NCI-H2227 treated with DMSO at 0.1 percent for 48 hours (cell line): Measurements from ENCODE around the gene TRAF1.

ENCODE experiments used
- DNase-seq: peaks from one replicate; lab custom pipeline; 2025; lab: John Stamatoyannopoulos, UW

Gene TRAF1

DNA sequence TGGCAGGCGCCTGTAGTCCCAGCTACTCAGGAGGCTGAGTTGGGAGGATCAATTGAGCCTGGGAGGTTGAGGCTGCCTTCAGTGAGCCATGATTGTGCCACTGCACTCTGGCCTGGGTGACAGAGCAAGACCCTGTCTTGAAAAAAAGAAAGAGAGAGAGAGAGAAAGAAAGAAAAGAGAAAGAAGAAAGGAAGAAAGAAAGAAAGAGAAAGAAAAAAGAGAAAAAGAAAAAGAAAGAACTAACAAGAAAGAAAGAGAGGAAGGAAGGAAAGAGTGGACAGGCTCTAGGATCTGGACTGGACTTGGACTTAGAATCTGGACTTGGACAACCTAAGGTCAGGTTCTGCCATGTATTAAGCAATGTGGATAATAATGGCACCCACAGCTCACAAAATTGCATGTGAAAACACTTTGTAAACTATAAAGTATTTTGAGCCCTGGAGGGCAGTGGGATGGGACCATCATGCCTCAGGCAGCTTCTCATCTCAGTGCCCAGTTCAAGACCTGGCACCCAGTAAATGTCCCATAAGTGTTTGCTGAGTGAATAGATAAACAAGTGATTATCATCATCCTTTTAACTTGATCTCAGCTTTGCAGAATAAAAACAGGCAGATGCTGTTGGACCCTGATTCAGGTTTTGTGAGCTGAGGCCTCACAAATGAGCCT lies 36.9 kb downstream of the TRAF1 start:
- DNase-seq, result no peak

- DNase-seq, result no peak
Observed at GRCh38 chr9:120888626-120889025, 38.0 kb downstream of the TRAF1 start.

DNA sequence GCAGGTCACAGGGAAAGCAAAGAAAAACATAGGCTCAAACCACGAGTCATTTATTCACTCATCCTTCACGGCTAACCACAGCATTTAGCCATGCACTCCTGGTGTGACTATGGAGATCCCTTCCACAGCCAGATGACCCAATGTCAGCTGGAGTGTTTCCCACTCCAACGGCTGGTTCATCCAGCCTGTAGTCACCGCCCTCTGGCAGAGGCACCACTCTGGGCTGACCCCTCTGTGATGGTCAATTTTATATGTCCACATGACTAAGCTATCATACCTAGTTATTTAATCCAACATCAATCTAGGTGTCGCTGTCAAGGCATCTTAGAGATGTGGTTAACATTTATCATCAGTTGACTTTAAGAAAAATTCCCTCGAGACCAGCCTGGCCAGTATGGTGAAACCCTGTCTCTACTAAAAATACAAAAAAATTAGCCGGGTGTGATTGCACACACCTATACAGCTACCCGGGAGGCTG lies 40.1 kb downstream of the TRAF1 start:
- DNase-seq, result no peak

DNA sequence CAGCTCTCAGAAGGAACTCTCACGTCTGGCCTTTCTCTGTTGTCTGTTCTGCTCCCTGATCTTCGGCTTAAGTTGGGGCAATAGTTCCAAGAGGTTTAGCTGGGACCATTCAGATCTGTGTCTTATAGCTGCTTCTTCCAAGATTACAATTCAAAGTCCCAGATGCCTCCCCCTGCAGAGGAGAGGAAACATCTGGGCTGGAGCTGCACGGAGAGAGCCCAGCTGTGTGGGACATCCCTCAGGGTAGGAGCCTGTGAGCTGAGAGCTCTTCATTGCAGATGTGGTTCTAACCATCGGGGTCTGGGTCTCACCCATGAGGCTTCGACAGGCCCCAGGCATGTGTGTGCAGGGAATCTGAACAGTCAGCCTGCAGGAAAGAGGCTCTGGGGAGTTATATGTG lies 40.6 kb downstream of the TRAF1 start:
- DNase-seq, result no peak

DNA sequence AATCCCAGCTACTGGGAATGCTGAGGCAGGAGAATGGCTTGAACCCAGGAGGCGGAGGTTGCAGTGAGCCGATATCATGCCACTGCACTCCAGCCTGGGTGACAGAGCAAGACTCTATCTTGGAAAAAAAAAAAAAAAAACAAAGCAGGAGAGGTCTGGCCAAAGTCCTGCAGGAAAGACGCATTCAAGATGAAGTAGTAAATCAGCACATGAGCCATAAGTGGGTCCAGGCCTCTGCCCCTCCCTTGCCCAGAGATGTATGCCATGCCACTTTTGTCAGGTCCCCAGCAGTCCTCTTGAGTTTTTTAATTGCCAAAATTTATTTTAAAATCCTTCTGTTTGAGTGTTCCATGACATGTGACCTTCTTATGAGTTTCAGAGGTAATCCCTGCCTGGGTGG lies 41.1 kb downstream of the TRAF1 start:
- DNase-seq, result no peak

- DNase-seq, result no peak
Observed at GRCh38 chr9:120883608-120883996, 43.0 kb downstream of the TRAF1 start.

DNA sequence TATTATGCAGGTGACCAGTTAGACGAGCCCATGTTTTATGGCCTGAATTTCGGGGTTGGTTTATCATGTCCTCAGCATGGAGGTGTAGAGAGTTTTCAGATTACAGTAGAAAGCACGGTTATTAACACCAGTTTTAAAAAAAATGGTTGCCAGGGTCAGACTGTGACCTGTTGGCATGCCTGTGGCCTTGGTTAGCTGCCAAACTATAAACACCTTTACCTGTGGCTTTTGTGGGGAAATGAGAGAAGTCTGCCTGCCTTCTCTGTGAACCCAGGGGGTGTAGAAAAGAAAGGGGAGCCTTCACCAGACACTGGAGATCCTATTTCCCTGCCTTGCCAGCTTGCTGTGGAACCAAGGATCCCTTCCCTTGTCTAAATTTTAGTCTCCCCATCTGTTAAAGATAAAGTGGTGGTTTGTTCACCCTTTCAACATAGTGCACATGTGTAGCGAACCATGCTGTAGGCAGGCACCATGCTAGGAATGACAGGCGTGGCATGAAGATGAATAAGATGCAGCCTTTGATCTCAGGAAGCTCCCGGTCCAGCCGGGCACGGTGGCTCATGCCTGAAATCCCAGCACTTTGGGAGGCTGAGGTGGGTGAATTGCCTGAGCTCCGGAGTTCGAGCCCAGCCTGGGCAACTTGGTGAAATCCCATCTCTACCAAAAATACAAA lies 43.5 kb downstream of the TRAF1 start:
- DNase-seq, result no peak

DNA sequence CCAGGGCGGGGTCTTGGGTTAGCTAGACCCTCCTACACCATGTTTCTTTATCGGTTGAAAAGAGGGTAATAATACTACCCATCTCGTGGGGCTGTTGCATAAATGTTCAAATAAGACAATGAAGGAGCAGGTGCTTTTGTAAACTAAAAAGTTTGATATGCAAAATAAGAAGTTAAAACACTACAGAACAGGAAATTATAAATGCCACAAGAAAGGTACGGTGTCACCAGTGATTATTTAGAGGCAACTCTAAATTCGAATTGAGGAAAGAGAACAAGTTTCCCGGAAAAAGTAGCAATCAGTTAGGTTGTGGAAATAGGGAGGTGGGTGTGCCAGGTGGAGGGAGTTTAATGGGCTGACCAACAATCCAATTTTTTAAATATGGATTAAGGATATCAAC lies 47.1 kb downstream of the TRAF1 start:
- DNase-seq, result no peak

- DNase-seq, result peak; percentile 16
Observed at GRCh38 chr9:120878188-120879130, 48.1 kb downstream of the TRAF1 start.

GRCh38 chr9:120877276-120878034 lies 49.1 kb downstream of the TRAF1 start:
- DNase-seq, result peak; percentile 60

DNA sequence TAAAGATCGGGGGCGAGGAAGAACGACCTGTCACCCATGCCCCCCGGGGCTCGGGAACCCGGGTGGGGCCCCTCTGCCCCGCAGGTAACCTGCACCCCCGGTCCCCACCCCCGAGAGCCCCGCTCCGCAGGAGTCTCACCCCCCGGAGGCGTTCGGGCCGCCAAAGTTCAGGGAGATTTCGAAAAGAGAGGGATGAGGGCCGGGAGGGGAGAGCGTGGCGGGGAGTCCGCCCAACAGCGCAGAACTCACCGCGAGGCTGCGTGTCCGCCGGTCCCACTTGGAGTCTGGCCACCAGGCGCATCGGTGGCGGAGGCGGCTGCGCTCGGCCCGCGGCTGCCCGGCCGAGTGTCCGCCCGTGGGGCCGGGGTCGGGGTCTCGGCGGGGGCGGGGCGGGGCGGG lies 49.8 kb downstream of the TRAF1 start, which contains the start of gene PHF19:
TSS of gene PHF19 (minus strand) at position 347 of the 399 bp plus-strand sequence. CDS start 2,447 bp downstream, outside the sequence.
- DNase-seq, result no peak

DNA sequence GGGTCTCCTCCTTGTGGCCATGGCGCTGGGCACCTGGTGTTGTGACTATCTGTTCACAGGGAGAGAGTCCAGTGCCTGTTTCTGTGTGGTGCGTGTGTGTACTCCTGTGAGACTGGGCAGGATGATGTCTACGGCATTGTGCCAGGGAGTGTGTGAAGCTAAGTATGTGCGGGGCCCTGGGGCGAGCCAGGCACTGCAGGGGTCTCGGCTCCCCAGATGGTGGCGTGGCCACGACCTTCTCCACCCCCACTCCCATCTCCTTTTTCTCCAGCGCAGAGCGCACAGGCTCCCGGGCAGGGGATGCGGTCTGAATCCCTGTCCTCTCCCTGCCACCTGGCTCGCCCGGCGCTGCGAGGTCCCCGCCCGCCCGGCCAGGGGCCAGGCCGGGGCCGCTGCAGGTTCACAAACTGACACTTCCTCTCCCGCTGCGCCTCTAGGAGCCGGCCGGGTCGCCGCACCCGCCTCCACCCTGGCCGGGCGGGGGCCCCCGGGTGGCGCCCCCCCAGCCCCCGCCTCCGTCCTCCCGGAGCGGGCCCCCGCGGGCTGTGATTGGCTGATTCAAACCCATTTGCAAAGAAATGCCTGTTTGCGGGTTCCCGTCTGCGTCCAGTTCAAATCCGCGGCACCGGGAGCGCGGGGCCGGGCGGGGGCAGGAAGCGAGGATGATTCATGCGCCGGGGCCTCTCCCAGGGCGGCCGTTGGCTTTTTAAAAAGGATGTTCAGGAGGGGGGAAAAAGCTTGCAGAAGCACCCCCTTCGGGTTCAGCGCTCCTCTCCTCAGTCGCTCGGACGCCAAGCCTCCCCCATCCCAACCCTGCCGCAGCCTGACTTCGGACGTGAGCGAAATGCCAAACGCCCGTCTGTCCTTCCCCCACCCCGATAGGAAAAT lies 50.4 kb downstream of the TRAF1 start:
- DNase-seq, result peak; percentile 44

DNA sequence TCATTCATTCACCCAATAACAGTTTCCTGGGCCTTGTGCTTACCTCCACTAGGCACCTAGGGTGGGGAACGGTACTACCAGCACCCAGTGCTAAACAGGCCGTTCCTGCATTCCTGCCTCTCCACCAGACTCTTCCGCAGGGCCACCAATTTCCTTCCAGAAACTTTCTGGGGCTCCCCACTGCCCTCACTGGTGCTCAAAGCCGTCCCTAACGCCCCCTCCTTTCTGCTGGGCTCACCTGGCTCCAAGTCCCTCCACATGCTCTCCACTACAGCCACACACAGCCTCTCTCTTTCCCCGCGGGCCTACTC lies 51.0 kb downstream of the TRAF1 start:
- DNase-seq, result no peak

DNA sequence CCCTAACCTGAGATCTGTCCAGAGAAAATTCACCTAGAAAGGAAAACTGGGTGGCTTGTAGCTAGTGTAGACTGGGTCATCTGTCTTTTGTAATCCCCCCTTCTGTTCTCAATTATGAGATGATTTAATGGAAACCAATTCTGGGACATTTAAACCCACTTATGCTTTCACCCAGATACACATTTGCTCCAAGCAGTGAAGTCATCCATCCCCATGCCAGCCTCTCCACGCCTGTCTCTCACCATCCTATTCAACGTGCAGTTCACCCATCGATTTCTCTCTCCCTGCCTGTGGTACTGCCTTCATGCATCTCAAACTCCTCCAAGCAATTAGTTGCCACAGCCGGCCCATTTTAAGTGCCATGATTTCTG lies 51.4 kb downstream of the TRAF1 start:
- DNase-seq, result no peak

- no peak for DNase-seq
Observed at GRCh38 chr9:120874226-120875194, 52.1 kb downstream of the TRAF1 start.

DNA sequence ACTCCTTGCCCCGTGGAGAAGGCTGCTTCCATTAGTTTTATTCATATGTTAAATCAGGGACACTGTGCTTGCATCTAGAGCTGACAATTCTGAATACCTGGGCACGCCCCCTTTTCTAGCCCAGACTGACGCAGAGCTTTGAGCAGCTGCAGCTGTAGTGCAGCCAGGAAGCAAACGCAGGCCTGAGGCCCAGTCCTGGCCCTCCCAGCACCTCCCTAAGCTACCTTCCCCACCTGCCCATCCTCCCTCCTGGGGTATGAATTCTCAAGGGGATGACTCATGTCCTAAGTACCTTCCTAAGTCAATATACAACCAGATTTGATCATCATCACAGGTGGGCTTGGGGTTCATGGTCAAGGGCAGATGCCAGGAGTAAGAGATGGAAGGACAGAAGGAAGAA lies 53.1 kb downstream of the TRAF1 start:
- DNase-seq, result no peak

GRCh38 chr9:120872791-120873502 lies 53.6 kb downstream of the TRAF1 start:
- DNase-seq, result no peak

- no peak for DNase-seq
Observed at GRCh38 chr9:120870206-120870605, 56.4 kb downstream of the TRAF1 start.

DNA sequence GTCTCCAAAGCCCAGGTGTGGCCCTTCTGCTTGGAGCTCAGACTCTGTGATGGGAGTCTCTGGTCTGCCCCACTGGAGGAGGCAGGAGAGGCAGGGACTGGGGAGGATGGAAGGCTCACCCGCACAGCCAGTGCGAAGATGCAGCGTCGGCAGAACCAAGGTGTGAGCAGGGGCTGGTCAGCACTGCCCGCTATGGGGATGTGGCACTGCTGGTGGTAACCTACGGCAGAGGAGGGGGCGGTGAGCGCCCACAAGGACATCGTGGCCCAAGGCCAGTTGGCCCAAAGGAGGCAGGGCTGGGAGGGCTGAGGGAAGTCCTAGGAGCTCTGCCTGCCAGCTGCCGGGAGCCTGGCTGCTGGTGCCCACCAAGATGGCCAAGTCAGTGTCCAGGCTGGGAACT lies 56.9 kb downstream of the TRAF1 start:
- no peak for DNase-seq
